Stimulated activated CD4-positive, alpha-beta T cell treated with anti-CD3 and anti-CD28 coated beads, TNF-alpha, amount 100 ng/mL, for 1 hour (primary cell): ENCODE measurements around the gene CCL11.
"Not testable (repeated sequence)": the region's sequence is repeated elsewhere in the genome, so short reads cannot be mapped to it uniquely, and the experiment has no call there.

Experiments
- DNase-seq, 3 donors: peaks; one replicate each; pipeline ENCODE4 v3.0.0-alpha.2; 2020; ENCODE audit warnings: low read depth in 3 of 3, low spot score in 1 of 3

CCL11 gene

DNA sequence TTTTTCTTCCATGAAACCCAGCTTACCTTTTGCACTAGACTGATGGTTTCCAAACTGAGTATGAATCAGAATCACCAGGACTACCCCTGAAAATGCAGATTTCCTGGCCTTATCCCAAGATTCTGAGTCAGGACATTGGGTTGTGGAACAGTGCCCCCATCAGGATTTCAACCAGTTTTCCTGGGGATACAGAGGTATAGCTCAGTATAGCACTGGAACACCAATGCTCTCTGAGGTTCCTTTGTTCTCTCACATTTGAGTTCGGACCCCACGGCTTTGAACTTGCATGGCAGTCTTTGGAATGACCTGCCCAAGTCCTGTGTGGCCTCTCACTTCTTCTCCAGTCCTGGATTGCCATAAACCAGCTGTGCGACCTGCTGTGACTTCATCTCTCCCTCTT lies 20.9 kb downstream of the CCL11 start:
- no peak for DNase-seq

DNA sequence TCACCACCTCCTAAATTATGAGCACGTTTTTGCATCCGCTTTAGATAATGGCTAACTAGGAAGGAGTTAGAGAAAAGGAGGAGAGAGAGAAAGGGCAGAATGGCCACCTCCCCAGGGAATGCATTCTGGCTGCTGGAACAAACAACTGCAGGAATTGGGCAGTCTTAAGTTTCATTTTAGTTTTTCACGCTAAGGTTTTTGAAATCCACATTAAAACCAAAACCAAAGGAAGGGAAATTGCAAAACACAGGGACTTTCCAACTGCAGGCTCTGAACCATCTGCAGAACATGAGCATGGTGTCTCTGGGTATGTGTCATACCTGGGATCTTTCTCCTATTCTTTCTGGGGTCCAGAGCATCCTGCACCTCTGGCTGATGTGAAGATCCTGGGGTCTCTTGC lies 21.6 kb downstream of the CCL11 start:
- no peak for DNase-seq

DNA sequence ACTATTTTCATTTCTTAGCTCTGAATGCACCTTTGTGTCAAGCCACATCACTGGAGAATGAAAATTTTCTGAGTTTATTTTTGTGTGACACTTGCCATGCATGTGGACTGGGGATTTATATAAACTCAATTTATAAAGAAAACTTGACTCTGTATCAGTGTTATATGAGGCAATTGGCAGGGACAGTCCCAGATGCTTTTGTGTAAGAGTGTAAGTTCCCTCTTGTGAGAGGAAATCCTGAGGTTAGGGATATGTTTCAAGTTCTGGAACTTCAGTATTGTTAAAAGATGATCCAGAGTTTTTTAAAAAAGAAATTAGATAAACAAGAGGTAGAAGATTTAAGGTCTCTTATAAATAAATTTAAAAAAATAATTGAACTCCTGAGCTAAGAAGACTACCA lies 22.8 kb downstream of the CCL11 start:
- no peak for DNase-seq

DNA sequence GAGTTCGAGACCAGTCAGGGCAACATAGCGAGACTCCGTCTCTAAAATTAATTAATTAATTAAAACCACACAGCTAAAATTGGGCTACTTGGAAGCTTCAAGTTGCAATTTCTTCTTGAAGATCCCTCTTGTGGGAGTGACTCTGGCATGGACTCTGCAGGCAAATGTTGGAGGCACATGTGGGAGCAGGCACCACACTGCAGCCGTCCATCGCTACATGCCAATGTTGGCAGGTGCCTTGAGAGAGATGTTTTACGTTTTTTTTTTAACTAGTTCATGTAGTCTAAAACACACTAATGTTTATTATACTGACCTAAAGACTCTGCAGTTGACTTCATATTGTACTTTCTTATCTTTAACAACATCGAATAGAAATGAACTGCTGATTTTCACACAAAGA lies 25.7 kb downstream of the CCL11 start:
- no peak for DNase-seq

DNA sequence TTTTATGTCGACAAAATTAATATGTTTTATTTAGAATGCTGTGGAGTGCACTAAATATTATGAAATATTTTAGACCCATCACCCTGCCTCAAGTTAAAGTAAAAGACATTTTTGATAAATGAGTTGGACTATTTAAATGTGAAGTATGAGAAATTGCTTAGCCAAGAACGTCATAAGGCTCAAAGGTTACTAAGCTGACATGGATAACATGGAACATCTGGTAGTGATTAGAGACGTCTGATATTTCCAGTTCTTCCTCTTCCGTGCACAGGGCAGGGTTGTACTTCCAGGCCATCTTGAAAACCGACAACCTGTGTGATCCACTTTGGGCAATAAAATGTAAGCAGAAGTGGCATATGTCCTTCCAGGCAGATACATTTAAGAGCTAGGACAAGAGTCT lies 26.5 kb downstream of the CCL11 start:
- DNase-seq = no peak

DNA sequence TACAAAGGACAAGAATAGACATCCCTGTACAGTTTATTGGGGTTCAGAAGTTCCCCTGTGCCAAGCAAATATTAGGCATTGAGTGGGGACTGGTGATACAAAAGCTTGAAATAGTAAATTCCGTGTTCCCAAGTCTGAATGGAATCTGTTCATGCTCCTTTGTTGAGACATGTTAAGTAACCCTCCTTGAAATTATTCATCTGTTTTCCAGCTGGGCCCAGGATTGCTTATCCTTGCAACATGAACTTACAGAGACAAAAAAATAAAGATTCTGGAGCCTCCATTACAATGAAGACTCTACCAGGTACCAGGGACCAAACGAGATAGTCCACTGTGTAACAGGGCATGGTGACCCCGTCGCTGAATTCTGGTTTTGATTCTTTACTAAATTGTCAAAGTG lies 27.6 kb downstream of the CCL11 start:
- DNase-seq = no peak

DNA sequence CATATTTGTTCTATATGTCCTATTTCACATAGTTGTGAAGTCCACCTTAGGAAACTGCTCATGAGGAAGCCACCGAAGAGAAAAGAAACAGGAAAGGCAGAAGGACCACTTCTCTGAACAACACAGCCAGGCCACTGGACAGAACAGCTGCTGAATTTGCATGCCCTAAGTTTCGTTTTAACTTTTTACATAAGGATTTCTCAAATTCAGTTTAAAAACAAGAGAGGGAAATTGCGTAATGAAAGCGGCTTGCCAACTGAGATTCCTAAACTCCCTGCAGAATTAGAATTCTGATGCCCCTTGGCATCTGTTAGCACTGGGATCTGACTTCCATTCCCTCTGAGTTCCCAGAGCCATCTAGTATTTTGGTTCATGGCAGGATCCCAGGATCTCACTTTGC lies 28.7 kb downstream of the CCL11 start:
- DNase-seq = no peak

DNA sequence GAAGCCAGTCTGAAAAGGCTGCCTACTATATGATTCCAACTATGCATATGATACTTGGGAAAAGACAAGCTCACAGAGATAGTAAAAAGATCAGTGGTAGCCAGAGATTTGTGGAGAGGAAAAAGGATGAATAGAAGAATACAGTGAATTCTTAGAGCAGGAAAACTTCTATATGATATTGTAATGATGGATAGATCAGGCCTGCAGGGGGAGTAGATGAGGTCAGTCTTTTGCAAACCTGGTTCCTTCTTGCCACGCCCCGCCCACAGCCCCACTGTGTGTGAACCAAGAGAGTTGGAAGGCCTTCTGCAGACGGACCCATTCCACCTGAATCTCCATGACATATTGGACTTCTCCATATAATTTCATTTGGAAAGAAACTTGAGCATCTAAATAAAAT lies 32.9 kb downstream of the CCL11 start:
- DNase-seq = no peak

DNA sequence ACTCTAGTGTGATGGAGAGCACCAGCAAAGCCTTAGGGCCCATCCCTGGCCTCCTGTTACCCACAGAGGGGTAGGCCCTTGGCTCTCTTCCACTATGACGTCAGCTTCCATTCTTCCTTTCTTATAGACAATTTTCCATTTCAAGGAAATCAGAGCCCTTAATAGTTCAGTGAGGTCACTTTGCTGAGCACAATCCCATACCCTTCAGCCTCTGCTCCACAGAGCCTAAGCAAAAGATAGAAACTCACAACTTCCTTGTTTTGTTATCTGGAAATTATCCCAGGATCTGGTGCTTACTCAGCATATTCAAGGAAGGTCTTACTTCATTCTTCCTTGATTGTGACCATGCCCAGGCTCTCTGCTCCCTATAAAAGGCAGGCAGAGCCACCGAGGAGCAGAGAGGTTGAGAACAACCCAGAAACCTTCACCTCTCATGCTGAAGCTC lies 33.5 kb downstream of the CCL11 start, which contains the start of gene CCL8:
CCL8 (plus strand) TSS at position 397 of the 445 bp plus-strand sequence. CDS start 67 bp downstream, outside the sequence.
- no peak for DNase-seq

DNA sequence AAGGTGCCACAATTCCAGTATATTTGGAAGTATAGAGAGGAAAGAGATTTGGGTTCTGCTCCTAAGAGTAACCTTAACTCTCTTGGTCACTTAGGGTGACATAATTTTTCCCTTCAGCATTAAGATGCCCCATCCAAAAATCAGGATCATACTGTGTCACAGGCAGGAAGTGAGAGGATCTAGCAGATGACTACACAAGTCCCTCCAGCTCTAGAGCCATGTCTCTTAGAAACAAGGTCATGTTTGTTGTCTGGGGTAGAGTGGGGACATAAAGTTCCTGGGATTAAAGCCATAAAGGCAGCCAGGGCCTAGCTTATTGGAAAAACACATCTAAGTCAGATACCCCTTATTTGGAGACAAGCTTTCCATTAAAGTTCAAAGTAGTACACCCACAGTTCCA lies 36.4 kb downstream of the CCL11 start:
- no peak for DNase-seq

DNA sequence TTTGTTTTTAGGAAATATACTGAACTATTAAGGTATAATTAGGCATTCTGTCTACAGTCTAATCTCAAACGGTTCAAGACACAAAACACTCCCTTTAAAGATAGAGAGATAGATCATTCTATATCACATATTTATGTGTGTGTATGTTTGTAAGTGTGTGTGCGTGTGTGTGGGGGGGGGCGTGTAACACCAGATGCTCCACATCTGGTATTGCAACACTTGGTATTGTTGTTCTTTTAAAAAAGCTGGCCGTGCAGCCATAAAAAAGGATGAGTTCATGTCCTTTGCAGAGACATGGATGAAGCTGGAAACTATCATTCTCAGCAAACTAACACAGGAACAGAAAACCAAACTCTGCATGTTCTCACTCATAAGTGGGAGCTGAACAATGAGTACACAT lies 42.0 kb downstream of the CCL11 start:
- DNase-seq = not testable (repeated sequence)

DNA sequence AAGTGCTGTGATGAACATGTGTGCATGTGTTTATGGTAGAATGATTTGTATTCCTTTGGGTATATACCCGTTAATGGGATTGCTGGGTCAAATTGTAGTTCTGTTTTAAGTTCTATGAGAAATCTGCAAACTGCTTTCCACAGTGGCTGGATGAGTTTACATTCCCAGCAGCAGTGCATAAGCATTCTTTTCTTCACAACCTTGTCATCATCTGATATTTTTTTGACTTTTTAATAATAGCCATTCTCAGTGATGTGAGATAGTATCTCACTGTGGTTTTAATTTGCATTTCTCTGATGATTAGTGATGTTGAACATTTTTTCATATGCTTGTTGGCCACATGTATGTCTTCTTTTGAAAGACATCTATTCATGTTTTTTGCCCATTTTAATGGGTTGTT lies 52.2 kb downstream of the CCL11 start:
- DNase-seq = no peak
